CD4-positive, alpha-beta T cell treated with Interleukin-12 subunit alpha and Interleukin-12 subunit beta, for 1 hour (primary cell): ENCODE measurements around the gene TMEM178B.

Experiments used
- DNase-seq: peaks from one replicate; pipeline ENCODE4 v3.0.0-alpha.2; 2020

Gene TMEM178B

GRCh38 chr7:141275350-141275749 lies 201.5 kb downstream of the TMEM178B start:
- DNase-seq: no peak

- no peak for DNase-seq
Measured at GRCh38 chr7:141276031-141276430, 202.2 kb downstream of the TMEM178B start.

GRCh38 chr7:141280100-141280499 lies 206.2 kb downstream of the TMEM178B start:
- no peak for DNase-seq

- no peak for DNase-seq
Measured at GRCh38 chr7:141281311-141281710, 207.4 kb downstream of the TMEM178B start.

- no peak for DNase-seq
Measured at GRCh38 chr7:141286522-141286921, 212.7 kb downstream of the TMEM178B start.

- DNase-seq: no peak
Measured at GRCh38 chr7:141287936-141288335, 214.1 kb downstream of the TMEM178B start.

GRCh38 chr7:141288626-141289025 lies 214.8 kb downstream of the TMEM178B start:
- DNase-seq: no peak

GRCh38 chr7:141290365-141290764 lies 216.5 kb downstream of the TMEM178B start:
- no peak for DNase-seq

GRCh38 chr7:141290973-141291372 lies 217.1 kb downstream of the TMEM178B start:
- no peak for DNase-seq

- no peak for DNase-seq
Measured at GRCh38 chr7:141291541-141291940, 217.7 kb downstream of the TMEM178B start.

GRCh38 chr7:141294143-141294829 lies 220.4 kb downstream of the TMEM178B start:
- no peak for DNase-seq

GRCh38 chr7:141295367-141295895 lies 221.6 kb downstream of the TMEM178B start:
- no peak for DNase-seq

GRCh38 chr7:141300816-141301215 lies 227.0 kb downstream of the TMEM178B start:
- no peak for DNase-seq

GRCh38 chr7:141301544-141301943 lies 227.7 kb downstream of the TMEM178B start:
- no peak for DNase-seq

- no peak for DNase-seq
Measured at GRCh38 chr7:141302617-141303016, 228.8 kb downstream of the TMEM178B start.

GRCh38 chr7:141304291-141304690 lies 230.4 kb downstream of the TMEM178B start:
- DNase-seq: no peak

GRCh38 chr7:141306081-141306480 lies 232.2 kb downstream of the TMEM178B start:
- no peak for DNase-seq

- DNase-seq: no peak
Measured at GRCh38 chr7:141312395-141312794, 238.5 kb downstream of the TMEM178B start.

GRCh38 chr7:141312828-141313521 lies 239.1 kb downstream of the TMEM178B start:
- no peak for DNase-seq

- no peak for DNase-seq
Measured at GRCh38 chr7:141313896-141314295, 240.0 kb downstream of the TMEM178B start.

GRCh38 chr7:141317033-141317585 lies 243.2 kb downstream of the TMEM178B start:
- no peak for DNase-seq

- no peak for DNase-seq
Measured at GRCh38 chr7:141320287-141320686, 246.4 kb downstream of the TMEM178B start.

- no peak for DNase-seq
Measured at GRCh38 chr7:141322383-141322782, 248.5 kb downstream of the TMEM178B start.

GRCh38 chr7:141323826-141324225 lies 250.0 kb downstream of the TMEM178B start:
- DNase-seq: no peak
